Body of pancreas (tissue), 4 donors: ENCODE measurements around the gene PLA2G2F.

Experiments
- CTCF ChIP-seq, 7 experiments: fragments of 450-650 bp in 4 of 7; fragments of 200-600 bp in 3 of 7; sonication (generic) in 3 of 7; IDR thresholded peaks; one replicate each; pipeline ENCODE4 v1.5.1; 2016 to 2019; ENCODE audit warnings: antibody characterized with exemption in 7 of 7
- POLR2A ChIP-seq, 3 donors: fragments of 450-650 bp; IDR thresholded peaks; one replicate each; pipeline ENCODE4 v1.6.1; 2016; ENCODE audit warnings: antibody characterized with exemption in 3 of 3, mild to moderate bottlenecking in 2 of 3

DNA sequence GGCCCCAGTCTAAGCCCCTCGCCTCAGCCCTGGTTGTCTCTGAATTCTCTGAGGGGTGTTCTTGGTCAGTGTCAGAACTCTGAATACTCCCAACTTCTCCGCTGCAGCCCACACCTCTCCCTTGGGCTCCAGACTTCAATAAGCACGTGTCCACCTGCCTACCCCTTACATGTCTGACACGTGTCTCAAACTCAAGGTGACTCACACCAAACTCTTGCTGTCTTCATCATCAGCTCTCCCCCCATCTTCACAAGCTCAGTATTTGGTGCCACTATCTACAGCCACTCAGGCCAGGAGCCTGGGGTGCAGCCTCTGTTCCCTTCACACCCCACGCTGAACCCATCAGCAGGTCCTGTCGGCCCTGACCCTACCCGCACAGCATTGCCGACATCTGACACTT is 28.0 kb downstream of the PLA2G2F start:
- TF ChIP-seq CTCF (IDR thresholded peaks at IDR 0.05) = no peak
- no peak for TF ChIP-seq POLR2A (IDR thresholded peaks at IDR 0.05)
